SK-N-SH (cell line): Measurements from ENCODE around the gene MPDU1. TPM values are rescaled to one million over a fixed set of nuclear protein-coding genes. Genes with fewer than 3 reads are reported as not detected.

ENCODE experiments used
- CTCF ChIA-PET: fragments of 300-600, 350-600 bp; formaldehyde crosslinking; extraction: SDS; loops from one replicate; lab custom pipeline; 2021; lab: Yijun Ruan, JAX
- POLR2A ChIA-PET: fragments of 350-600 bp; sonication (Branson Sonifier 250); formaldehyde crosslinking; extraction: SDS; loops from one replicate; lab custom pipeline; 2020; ENCODE audit warnings: antibody characterized with exemption, inconsistent platforms; lab: Yijun Ruan, JAX
- DNase-seq: peaks from one replicate; pipeline ENCODE4 v3.0.0; 2012
- H2AFZ ChIP-seq: fragments of 200-600 bp; sonication (generic); 2 replicates; pipeline ENCODE4 v1.8.1; 2016; ENCODE audit warnings: antibody characterized with exemption, mild to moderate bottlenecking, low read depth
- H3F3A ChIP-seq: fragments of 200-600 bp; sonication (generic); replicated peaks from 2 replicates; pipeline ENCODE3; 2016; ENCODE audit warnings: antibody characterized with exemption, mild to moderate bottlenecking; ENCODE audit not compliant: insufficient read depth
- H3K27ac ChIP-seq, 2 experiments: fragments of 200-500 bp in 1 of 2; fragments of 200-600 bp in 1 of 2; sonication (Bioruptor generic) in 1 of 2; sonication (generic), shearing (Covaris generic) in 1 of 2; 2 replicates each; pipeline versions ENCODE4 v1.5.1 to v1.6.1; 2014 to 2016; ENCODE audit warnings: low read depth in 2 of 2, inconsistent platforms in 1 of 2, low read length in 1 of 2, mild to moderate bottlenecking in 1 of 2, mixed read lengths in 1 of 2
- H3K27me3 ChIP-seq: fragments of 200-600 bp; sonication (generic), shearing (Covaris generic); 2 replicates; pipeline ENCODE4 v1.6.1; 2016; ENCODE audit warnings: mixed run types; ENCODE audit not compliant: insufficient read depth
- H3K36me3 ChIP-seq, 2 experiments: fragments of 200-500 bp in 1 of 2; fragments of 200-600 bp in 1 of 2; sonication (Bioruptor generic) in 1 of 2; sonication (generic) in 1 of 2; replicated peaks in 1 of 2; 2 replicates each; pipeline versions ENCODE3 to v1.5.1; 2014 to 2016; ENCODE audit warnings: low read length in 1 of 2, mild to moderate bottlenecking in 1 of 2; ENCODE audit not compliant: insufficient read depth in 2 of 2, control insufficient read depth in 1 of 2
- H3K4me1 ChIP-seq, 2 experiments: fragments of 200-500 bp in 1 of 2; fragments of 200-600 bp in 1 of 2; sonication (Bioruptor generic) in 1 of 2; sonication (generic), shearing (Covaris generic) in 1 of 2; 2 replicates each; pipeline versions ENCODE4 v1.5.1 to v1.6.1; 2014 to 2016; ENCODE audit warnings: low read depth in 1 of 2, low read length in 1 of 2, mixed run types in 1 of 2; ENCODE audit not compliant: insufficient read depth in 2 of 2, control insufficient read depth in 1 of 2
- H3K4me2 ChIP-seq: fragments of 200-600 bp; sonication (generic), shearing (Covaris generic); 2 replicates; pipeline ENCODE4 v1.6.1; 2017; ENCODE audit warnings: mixed run types
- H3K4me3 ChIP-seq, 2 experiments: fragments of 200-500 bp in 1 of 2; fragments of 200-600 bp in 1 of 2; sonication (Bioruptor generic) in 1 of 2; sonication (generic), shearing (Covaris generic) in 1 of 2; 2 replicates each; pipeline versions ENCODE4 v1.5.1 to v1.8.1; 2014 to 2016; ENCODE audit warnings: low read depth in 2 of 2, inconsistent platforms in 1 of 2, low read length in 1 of 2, mild to moderate bottlenecking in 1 of 2, mixed read lengths in 1 of 2, moderate library complexity in 1 of 2
- H3K79me2 ChIP-seq: fragments of 200-600 bp; sonication (generic); 2 replicates; pipeline ENCODE4 v1.8.1; 2017; ENCODE audit warnings: mild to moderate bottlenecking; ENCODE audit not compliant: insufficient read depth
- H3K9ac ChIP-seq: fragments of 200-600 bp; sonication (generic); 2 replicates; pipeline ENCODE4 v1.6.1; 2017; ENCODE audit warnings: mixed run types
- H3K9me2 ChIP-seq: fragments of 200-600 bp; sonication (generic); 2 replicates; pipeline ENCODE4 v1.6.1; 2017; ENCODE audit warnings: mixed run types
- H3K9me3 ChIP-seq: fragments of 200-600 bp; sonication (generic); 2 replicates; pipeline ENCODE4 v1.6.1; 2017; ENCODE audit warnings: mixed run types, mild to moderate bottlenecking, moderate library complexity
- H4K20me1 ChIP-seq: fragments of 200-600 bp; sonication (generic); 2 replicates; pipeline ENCODE4 v1.6.1; 2017; ENCODE audit warnings: mild to moderate bottlenecking, mixed run types; ENCODE audit not compliant: insufficient read depth
- CHD2 ChIP-seq: fragments of 150-350 bp; IDR thresholded peaks from 2 replicates; pipeline ENCODE4 v1.6.1; 2018; ENCODE audit warnings: low read length; ENCODE audit not compliant: partially characterized antibody
- MAX ChIP-seq: IDR thresholded peaks from 2 replicates; pipeline ENCODE4 v1.4.0; 2012; ENCODE audit warnings: low read depth
- RCOR1 ChIP-seq: fragments of 150-350 bp; IDR thresholded peaks from 2 replicates; pipeline ENCODE4 v1.6.1; 2017; ENCODE audit warnings: antibody characterized with exemption, low read length
- TCF12 ChIP-seq: IDR thresholded peaks from 2 replicates; pipeline ENCODE4 v1.4.0; 2012
- WGBS: methylation state at CpG from one replicate; pipeline ENCODE4 v1.1.6; 2017; ENCODE audit warnings: low lambda C conversion rate; 5-methylcytosine and 5-hydroxymethylcytosine counted together
- polyA plus RNA-seq, 3 experiments: library from polyadenylated mRNA; depleted of rRNA; stranded (reverse); fragments of >200 nt; gene quantifications; 2 replicates each; pipeline ENCODE4 v1.2.3, GENCODE V29; 2012

MPDU1 gene
- polyA plus RNA-seq, 1 of the 3 experiments (the other 2 are of a cell fraction), result 126 TPM

DNA sequence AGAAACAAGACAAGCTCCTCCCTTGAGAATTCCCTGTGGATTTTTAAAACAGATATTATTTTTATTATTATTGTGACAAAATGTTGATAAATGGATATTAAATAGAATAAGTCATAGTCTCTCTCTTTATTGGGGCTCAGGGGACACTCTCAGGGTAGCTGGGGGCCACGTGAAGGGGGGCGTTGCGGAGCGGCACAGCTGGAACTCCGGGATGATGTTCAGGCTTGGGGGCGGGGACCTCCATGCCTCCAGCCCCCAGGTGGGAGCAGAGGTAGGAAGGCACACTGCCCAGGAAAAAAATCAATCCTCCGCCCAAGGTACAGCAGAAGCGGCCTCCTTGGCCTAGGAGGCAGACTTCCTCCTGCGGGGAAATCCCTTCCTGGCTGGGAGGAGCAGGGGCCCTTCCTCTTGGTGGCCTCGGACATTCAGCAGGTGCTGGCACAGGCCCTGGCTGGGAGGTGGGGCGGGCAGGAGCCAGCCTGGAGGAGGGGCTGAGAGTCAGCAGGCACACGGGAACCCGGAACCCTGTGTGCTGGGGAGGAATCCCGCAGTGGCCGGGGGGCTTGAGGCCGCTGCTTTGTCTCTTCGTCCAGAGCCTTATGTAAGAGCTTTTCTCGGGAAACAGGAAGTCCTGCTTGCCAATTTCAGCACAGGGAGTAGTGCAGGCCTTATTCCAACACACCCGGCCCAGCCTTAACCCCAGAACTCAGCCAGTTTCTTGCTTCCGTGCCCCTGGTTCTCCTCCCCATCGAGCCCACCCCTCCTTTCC lies 25.7 kb upstream of the MPDU1 start:
- no peak overlapping the region for H3K4me3 ChIP-seq
- CTCF ChIA-PET, result interaction anchor here (0.8 to 10.7 kb wide), 7 partner anchors 9 to 202 kb away, joined by 3 to 236 read pairs (median 4); partner anchors contain the start of gene TNFSF12
- no peaks in the 10 kb centered on the region for H3K9me2 ChIP-seq
- H3K36me3 ChIP-seq, result peaks cover 0 to 4% of the 10 kb centered on the region in 2 experiments
- peaks cover 8% of the 10 kb centered on the region for H3F3A ChIP-seq
- peak overlapping the region; percentile 56; the same call in 1 of the 2 replicates for H2AFZ ChIP-seq
- H3K4me2 ChIP-seq, result peak overlapping the region; percentile 58
- H4K20me1 ChIP-seq, result no peaks in the 10 kb centered on the region
- H3K9ac ChIP-seq, result peak overlapping the region; percentile 49; the same call in 1 of the 2 replicates
- peaks cover 15 to 43% of the 10 kb centered on the region in 2 experiments for H3K4me1 ChIP-seq
- no peaks in the 10 kb centered on the region for H3K27me3 ChIP-seq
- DNase-seq, result peak; percentile 82
- TF ChIP-seq TCF12 (no peak), MAX (no peak), CHD2 (peak; percentile 7)
- 65% methylated on average over 16 of the region's 21 CpGs for WGBS
- POLR2A ChIA-PET, result interaction anchor here (1.0 to 1.2 kb wide), 4 partner anchors 16 to 299 kb away, joined by 3 read pairs; partner anchors contain the start of gene NAA38
- H3K79me2 ChIP-seq, result peaks cover 12% of the 10 kb centered on the region
- peak overlapping the region; percentile 36 to 68; a peak in 3 of 4 replicates for H3K27ac ChIP-seq
- H3K9me3 ChIP-seq, result no peaks in the 10 kb centered on the region

DNA sequence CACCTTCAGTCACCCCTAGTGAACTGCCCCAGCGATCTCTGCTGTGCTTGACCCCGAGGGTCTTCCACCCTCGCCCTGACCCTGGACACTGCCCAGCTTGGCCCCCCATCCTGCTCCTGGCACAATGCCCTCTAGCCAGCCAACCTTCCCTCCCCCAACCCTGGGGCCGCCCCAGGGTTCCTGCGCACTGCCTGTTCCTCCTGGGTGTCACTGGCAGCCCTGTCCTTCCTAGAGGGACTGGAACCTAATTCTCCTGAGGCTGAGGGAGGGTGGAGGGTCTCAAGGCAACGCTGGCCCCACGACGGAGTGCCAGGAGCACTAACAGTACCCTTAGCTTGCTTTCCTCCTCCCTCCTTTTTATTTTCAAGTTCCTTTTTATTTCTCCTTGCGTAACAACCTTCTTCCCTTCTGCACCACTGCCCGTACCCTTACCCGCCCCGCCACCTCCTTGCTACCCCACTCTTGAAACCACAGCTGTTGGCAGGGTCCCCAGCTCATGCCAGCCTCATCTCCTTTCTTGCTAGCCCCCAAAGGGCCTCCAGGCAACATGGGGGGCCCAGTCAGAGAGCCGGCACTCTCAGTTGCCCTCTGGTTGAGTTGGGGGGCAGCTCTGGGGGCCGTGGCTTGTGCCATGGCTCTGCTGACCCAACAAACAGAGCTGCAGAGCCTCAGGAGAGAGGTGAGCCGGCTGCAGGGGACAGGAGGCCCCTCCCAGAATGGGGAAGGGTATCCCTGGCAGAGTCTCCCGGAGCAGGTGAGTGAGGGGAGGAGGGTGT lies 24.9 kb upstream of the MPDU1 start, which contains the start of gene TNFSF13:
TNFSF13 (plus strand) TSS at position 207 of the 776 bp plus-strand sequence; CDS start at position 497, 290 bp downstream.
- WGBS, result 82% methylated on average over 16 of the region's 16 CpGs
- peak within 1 kb of the TSS; percentile 49; the same call in 1 of the 2 replicates for H3K9ac ChIP-seq
- H2AFZ ChIP-seq, result peak within 1 kb of the TSS; percentile 56; the same call in 1 of the 2 replicates
- peak within 1 kb of the TSS; percentile 58 for H3K4me2 ChIP-seq
- DNase-seq, result peak; percentile 49
- no peak for TF ChIP-seq RCOR1
- TF ChIP-seq CHD2, result peak; percentile 4
- H3K4me3 ChIP-seq, result no peak within 1 kb of the TSS
- peaks cover 8% of the 10 kb centered on the region for H3F3A ChIP-seq
- H3K4me1 ChIP-seq, result peaks cover 17 to 51% of the 10 kb centered on the region in 2 experiments
- no peaks in the 10 kb centered on the region for H4K20me1 ChIP-seq
- ChIA-PET POLR2A (interaction anchor here (1.1 kb wide), 2 partner anchors 15 to 43 kb away, joined by 3 read pairs; no protein-coding TSS in a partner anchor), CTCF (interaction anchor here (1.2 to 10.7 kb wide), 4 partner anchors 10 to 203 kb away, joined by 3 to 236 read pairs (median 8); partner anchors contain the start of gene TNFSF12)
- H3K27me3 ChIP-seq, result no peaks in the 10 kb centered on the region
- H3K79me2 ChIP-seq, result peaks cover 20% of the 10 kb centered on the region
- H3K27ac ChIP-seq, result peak within 1 kb of the TSS; percentile 36 to 68; a peak in 3 of 4 replicates
- no peaks in the 10 kb centered on the region for H3K9me3 ChIP-seq
- H3K9me2 ChIP-seq, result no peaks in the 10 kb centered on the region
- H3K36me3 ChIP-seq, result peaks cover 0 to 3% of the 10 kb centered on the region in 2 experiments
